SKM-1 treated with dmso at 0.1 percent for 144 hours (cell line): ENCODE data around the gene CROT.

Experiments used
- DNase-seq: peaks from one replicate; lab custom pipeline; 2025; ENCODE audit not compliant: unreplicated experiment; lab: John Stamatoyannopoulos, UW

The CROT gene

DNA sequence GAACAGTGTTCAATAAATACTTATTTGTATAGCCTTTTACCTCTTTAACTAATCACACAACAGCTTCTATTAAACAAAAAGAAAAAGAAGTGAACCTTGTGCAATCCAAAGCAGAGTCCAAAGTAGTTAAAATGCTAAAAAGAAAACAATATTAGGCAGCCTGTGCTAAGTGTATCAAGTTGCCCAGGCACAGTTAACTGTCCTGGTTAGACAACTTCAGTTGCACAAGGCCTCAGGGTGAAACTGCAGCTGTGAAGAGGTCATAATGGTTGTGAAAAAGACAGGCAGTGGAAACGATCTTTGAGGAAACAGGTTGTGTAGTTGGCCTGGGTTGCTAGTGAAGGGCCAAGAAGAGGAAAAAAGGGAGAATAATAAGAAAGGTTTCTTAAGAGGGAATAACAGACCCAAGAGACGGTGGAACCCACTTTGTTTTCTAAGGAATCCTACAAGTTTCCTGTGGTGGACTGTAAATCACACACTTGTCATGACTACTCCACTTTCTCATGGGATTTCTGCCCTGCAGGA lies 6.0 kb upstream of the CROT start:
- DNase-seq = peak; percentile 26

DNA sequence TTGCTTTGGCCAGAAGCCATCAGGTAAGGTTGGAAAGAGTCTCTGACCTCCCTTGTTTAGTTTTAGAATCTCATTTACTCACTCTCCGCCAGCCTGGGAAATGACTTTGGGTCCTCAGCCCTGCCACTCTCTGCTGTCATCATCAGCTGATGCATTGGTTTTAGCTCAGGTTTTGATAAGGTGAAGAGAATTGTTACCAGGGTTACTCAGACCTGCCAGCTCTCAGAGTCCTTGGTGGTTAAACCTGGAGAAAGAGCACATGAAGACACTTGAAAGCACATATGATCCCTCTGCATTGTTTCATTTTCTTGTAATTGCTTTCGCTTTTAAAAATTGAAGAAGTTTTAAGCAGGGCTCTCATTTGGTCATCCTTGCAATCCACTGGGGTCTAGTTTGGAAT lies 4.0 kb upstream of the CROT start:
- no peak for DNase-seq

DNA sequence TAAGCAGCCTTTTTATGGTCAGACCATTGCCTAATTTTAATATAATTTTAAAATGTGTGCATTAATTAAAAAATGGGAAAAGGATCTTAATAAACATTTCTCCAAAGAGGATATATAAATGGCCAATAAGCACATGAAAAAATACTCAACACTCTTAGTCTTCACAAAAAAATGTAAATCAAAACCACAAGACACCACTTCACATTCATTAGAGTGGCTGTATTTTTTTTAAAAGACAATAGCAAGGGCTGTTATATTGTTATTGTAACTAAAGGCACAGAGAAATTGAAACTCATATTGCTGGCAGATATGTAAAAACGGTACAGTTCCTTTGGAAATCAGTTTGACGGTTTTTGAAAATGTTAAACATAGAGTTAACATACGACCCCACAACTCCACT lies 3.2 kb upstream of the CROT start:
- DNase-seq = no peak

DNA sequence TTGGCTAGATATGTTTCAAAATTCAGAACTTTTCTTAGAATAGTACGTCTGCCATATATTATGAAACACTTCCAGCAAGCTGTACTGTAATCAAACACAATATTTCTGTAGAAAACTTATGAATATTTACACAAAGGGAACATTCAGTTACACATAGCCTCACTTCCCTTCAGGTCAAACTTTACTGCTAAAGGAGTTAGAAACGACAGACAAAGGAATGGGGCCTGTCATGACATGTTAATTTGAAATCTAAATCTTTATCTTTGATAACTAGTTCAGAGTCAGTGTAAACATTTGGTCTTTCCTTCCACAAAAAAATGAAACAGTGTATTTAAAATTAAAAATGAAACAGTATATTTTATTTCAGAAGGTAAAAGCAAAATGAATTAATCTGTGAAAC lies 1.0 kb upstream of the CROT start:
- no peak for DNase-seq

DNA sequence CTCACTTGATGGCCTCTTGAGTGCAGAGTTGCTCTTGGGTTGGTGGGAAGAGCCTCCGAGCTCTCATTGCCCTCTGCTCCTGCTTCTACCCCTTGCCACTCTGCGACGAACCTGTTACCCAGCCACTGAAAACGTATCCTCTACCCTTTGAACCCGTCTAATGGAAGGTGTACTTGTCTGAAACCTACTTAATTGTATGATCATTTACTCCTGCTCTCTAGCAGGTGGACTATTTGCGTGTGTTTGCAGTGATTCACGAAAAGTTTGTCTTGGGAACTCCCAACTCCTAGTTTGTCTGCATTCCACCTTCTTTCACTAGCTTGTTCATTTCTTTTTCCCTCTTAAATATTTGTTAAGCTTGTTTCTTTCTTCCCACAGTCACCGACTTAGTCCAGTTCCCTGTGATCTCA lies 503 bp downstream of the CROT start:
- no peak for DNase-seq

DNA sequence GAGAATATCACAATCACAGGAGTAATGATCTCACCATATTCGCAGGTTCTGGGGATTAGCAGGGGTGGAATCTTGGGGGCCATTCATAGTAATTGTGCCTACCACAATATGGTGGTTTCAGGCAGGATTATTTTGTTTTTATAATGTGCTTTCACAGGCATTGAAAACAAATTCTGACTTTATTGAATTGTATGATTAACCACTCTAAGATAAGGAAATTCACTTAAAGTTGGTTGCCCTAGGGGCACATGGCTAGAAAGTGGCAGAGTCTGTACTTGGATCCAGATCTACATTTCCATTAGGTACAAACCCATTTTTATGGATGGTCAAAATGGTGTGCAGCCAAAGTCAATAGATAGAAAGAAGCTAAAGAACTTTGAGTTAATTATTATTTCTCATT lies 1.7 kb downstream of the CROT start:
- no peak for DNase-seq

DNA sequence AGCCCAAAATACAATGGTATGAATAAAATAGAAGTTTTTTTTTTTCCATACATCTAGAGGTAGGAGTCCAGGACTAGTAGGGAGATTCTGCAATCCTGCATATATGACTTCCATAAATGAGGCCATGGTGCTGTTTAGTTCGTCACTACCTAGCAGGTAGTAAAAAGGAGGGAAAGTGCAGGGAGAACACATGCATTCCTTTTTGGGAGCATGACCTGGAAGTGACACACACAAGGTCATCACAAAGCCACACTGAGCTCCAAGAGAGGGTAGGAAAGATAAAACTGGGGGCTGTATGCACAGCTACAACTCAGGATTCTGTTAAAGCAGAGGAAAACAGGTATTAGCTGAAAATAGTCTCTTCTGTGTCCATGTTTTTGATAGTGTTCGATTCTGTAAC lies 2.2 kb downstream of the CROT start:
- DNase-seq = no peak

DNA sequence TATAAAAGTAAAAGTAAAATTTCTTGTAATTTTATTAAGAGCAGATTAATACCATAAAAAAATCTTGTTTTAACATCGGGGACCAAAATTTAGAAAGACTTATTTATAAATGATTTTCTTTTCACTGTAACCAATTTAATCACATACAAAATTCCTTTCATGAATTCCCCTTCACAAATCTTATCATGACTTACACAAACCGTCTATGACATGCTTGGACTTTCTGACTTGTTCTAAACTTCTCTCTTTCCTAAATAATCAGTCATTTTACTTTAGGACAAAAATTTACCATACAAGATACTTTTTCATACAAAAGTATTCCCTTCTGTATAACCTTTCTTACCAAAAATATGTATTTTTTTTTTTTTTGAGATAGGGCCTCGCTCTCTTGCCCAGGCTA lies 9.3 kb downstream of the CROT start:
- no peak for DNase-seq

DNA sequence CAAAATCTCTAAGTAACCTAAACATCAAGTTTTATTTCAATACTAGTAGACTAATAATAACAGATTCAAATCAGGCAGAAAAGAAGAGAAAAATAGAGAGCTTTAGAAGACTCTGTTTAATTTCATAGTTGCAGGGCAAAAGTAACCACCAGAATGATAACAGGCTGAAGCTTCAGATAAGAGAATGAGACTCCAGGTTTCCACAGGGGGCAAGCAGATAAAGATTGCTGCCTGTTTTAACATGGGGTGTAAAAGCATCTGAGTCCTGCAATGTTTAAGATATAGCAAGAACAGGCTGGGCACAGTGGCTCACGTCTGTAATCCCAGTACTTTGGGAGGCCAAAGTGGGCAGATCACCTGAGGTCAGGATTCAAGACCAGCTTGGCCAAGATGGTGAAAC lies 11.0 kb downstream of the CROT start:
- DNase-seq = no peak

DNA sequence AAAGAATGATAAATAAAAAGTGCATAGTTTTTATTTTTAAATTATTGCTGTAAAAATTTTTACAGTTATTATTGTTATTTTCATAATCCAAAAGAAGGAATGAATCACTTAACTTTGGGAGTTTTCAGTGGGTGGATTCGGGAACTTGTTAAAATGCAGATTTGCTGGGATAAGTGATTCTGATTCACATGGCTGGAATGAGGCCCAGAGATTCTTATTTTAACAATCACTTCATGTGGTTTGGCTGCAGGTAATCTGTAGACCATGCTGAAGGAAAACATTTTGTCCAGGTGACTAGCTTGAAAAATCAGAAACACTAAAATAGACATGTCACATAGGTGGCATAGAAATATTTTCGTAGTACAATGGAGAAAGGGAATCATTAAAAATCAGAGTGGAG lies 13.9 kb downstream of the CROT start:
- no peak for DNase-seq

DNA sequence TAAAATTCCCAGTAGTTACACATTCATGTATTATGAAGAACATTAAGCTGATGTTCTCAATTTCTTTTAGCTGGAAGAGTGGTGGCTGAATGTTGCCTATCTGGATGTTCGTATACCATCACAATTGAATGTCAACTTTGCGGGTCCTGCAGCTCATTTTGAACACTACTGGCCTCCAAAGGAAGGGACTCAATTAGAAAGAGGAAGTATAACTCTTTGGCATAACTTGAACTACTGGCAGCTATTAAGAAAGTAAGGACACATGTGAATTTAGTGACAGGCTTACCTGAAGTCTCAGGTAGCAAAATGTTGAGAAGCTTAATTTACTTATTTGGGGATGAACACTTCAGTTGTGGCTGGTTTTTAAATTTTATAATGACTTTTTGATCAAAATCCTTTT lies 15.9 kb downstream of the CROT start:
- DNase-seq = no peak

DNA sequence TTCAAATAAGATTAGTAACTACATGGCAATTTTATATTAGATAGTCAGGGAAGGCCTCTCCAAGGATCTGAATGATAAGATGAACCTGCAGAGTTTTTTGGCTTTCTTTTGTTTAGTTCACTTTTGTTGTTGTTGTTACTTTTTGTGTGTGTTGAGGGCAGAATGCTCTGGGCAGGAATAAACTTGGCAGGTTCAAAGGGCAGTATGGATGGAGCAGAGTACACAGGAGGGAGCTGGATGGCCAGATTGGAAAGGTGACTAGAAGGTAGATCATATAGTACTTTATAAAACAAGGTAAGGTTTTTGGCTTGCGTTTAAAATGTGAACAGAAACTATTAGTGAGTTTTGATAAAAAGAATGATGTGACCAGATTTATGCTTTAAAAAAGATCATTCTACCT lies 17.9 kb downstream of the CROT start:
- DNase-seq = no peak

DNA sequence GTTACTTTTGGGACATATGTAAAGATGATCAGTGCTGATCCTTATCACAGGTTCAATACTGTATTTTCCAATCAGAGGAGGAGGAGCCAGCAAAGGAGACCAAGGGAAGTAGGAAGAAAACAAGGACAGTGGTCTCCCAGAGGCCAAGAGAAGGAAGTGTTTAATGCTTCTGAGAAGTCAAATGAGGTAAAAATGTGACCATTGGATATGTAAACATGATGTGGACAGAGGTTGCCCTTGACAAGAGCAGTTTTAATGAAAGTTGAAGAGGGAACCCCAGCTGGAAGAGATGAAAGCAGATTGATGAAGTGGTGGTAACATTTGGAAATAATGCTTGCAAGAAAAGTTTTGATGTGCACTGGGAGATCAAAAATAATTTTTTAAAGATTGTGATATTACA lies 18.8 kb downstream of the CROT start:
- DNase-seq = no peak

DNA sequence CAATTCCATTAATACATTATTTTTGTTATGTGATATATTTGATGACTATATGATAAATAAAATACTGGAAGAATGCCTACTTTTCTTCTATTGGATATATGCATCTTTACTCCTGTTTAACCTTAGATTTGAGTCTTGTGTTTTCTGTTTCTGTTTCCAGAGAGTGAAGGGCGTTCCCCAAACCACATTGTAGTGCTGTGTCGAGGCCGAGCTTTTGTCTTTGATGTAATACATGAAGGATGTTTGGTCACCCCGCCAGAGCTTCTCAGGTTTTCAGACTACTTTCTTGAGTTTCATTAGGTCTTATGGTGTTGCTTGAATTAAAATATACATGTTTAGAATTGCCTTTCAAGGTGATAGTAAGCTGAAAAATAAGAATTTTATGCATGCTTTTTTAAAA lies 23.8 kb downstream of the CROT start:
- DNase-seq = no peak

DNA sequence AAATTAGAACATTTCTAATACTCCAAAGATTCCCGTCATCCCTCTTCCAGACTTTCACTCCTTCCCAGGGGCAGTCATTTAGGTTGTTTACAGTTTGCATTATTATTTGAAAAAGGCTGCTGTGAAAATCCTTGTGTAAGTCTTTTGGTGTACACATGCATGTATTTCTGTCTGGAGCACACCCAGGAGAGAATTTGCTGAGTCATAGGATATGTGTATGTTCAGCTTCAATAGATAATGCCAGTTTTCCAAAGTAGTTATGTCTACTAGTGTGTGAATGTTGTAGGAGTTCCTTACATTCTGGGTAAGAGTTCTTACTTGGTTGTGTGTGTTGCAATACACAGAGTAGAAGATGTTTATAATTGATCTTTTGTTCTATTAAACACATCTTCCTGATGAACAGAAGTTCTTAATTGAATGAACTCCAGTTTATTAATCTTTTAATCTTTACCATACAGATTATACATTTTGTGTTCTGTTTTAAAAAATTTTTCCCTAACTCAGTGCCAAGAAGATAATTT lies 25.3 kb downstream of the CROT start:
- no peak for DNase-seq

DNA sequence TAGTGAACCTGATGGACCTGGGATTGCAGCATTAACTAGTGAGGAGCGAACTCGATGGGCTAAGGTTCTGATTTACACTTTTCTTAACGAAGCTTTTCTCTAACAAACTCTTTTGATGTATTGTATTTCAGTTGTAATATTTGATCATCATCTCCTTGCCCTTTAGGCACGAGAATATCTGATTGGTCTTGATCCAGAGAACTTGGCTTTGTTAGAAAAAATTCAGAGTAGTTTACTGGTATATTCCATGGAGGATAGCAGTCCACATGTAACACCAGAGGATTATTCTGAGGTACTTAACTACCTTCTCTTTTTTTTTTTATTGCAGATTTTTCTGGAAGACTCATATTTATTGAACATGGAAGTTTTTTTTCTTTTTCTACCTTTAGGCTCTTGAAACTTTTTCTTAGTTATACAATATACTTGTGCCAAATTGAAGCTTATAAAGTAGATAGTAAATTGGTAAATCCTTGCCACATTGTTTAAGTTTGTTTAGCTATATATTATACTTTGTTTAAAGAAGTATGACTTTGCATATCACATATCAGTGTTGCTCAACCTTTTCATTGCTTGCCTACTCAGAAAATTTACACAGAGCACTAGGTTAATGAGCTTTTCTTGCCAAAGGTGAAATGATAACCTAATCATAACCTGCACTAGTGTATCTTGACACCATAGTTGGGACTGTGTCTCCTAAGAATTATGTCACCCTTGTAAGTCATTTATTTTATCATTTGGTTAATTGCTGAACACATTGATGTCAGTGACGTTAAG lies 30.4 kb downstream of the CROT start:
- DNase-seq = no peak

DNA sequence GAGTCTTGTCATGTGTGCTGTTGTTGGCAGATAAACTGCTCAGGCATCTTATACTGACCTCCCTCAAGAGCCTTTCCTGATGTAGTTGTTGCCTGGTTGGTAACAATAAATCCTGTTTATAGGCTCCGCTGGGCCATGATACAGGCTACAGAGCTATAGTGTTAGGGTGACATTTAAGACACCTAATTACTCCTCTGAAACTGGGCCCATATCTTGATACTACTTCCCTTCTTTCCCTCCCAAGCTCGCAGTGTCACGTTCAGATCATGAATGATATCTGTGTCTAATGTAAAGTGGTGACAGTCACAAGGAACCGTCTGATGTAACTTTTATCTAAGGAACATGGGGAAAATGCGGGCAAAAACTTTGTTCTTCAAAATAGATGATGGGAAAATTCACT lies 35.4 kb downstream of the CROT start:
- DNase-seq = no peak

DNA sequence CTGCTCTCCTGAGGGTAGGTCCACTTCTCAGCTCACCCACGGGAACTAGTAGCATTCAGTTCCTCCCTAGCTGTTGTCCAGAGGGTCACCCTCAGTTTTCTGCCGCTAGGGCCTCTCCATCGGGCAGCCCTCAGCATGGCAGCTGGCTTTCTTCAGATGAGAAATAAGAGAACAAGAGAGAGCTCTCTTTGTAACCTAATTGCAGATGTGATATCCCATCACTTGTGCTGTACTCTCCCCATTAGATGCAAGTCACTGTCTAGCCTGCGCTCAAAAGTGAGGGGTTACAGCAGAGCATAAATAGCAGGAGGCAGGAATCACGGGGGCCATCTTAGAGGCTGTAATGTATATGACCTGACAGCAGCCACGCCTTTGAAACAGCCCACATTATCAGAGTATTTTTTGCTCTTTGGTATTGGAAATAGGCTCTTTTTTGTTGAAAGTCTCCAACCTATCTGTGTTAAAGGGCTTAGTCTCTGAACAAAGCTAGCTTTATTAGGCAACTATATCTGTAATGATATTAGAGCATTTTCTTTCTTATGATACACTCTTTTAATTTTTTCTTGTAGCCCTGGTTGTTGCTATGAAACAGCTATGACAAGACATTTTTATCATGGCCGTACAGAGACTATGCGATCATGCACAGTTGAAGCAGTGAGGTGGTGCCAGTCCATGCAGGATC lies 45.7 kb downstream of the CROT start:
- no peak for DNase-seq

DNA sequence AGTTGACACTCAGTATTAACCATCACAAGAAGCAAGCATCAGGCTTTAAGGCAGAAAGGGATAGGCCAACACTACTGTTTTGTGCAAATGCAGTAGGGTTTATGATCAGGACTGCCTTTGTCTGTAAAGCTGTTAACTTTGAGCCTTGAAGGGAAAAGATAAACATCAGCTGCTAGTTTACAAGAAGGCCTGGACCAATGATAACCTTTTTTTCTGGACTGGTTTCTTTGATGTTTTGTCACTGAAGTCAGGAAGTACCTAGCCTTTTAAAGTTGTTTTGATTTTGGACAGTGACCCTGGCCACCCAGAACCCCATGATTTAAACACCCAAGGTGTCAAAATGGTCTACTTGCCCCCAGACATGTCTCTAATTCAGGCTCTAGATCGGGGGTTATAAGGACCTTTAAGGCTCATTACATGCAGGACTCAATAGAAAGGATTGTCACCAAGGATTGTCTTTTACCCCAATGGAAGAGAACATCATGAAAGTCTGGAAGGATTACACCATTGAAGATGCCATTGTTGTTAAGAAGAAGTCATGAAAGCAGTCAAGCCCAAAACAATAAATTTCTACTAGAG lies 50.1 kb downstream of the CROT start:
- no peak for DNase-seq

DNA sequence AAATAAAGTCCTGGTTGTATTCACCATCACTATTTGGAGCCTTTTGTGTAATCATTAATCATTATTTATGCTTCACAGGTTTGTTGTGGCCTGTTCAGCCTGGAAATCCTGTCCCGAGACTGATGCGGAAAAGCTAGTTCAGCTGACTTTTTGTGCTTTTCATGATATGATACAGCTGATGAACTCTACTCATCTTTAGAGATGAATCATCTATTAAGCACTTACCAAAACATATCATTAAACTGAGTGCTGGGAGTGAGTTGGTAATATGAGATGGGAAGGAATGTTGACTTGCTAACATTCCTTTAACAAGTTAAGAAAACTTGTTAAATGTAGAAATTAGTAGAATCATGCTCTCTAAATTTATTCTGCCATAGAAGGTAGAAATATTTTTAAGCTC lies 53.0 kb downstream of the CROT start:
- no peak for DNase-seq

DNA sequence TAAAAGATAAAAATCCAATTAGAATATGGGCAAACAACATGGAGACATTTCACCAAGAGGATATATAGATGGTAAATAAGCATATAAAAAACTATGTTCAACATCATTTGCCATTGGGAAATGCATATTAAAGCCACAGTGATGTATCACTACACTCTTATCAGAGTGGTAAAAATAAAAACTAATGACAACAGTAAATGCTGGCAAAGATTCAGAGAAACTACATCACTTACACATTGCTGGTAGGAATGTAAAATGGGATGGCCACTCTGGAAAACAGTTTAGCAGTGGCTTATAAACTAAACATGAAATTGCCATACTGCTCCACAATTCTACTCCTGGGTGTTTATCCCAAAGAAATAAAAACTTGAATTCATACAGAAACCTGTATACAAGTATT lies 59.2 kb downstream of the CROT start:
- DNase-seq = no peak

DNA sequence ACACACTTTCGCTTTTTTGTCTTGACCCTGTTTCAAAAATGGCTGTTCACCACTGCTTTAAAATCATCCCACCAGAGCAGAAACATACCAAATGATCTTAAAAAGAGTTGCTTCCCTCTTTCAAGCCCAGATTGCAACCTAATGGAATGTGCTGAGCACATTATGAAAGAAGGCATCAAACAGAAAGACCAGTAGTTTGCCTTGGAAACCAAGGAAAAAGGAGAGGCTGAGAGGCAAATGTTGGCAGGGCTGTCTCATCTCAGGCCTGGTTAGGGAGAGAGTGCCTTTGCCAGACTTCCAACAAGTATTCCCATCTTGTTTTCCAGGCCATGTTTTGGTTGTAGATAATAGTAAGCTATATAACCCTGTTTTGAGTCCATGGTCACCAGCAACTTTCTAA lies 65.7 kb downstream of the CROT start:
- DNase-seq = no peak
